ENCODE results near the gene RGS3. TPM values are rescaled to one million over a fixed set of nuclear protein-coding genes. Genes with fewer than 3 reads are reported as not detected.
A peak's percentile ranks its signal among the peaks of the same experiment; 100 is the strongest.

Gene RGS3
- polyA plus RNA-seq, 1 of the 3 experiments (the other 2 are of a cell fraction) = 50.6 TPM

DNA sequence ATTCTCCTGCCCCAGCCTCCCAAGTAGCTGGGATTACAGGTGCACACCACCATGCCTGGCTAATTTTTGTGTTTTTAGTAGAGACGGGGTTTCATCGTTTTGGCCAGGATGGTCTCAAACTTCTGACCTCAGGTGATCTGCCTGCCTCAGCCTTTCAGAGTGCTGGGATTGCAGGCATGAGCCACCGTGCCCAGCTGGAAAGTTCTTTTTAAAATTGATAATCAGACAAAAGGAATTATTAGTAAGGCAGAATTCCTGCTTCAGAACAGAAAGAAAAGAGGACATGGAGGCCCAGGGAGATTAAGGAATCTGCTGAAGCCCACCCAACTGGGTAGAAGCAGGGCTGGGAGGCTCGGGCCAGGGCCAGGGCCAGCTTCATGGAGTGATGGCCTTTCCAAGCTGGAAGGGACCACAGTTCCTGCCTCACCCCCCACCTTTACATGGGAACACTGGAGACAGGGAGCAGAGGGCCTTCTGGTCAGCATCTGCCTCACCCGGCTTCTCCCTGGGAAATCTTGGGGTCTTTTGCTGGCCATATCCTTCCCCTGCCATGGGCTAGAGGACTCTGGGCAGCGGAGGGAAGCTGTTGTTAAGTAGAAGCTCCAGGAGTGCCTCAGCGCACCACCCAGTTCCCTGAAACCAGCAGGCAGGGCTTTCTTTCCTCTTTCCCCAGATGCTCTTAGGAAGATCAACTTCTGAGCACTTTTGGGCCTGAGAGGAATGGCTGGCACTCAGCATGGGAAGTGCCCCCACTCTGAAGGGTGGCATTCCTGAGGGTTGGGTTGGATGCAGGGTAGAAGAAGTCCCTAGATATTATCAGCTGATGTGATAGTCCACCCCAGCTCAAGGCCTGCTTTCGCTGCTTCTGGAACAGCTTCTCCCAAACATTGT is 70.1 kb downstream of the RGS3 start (continued):
- TF ChIP-seq, protein P1, sequence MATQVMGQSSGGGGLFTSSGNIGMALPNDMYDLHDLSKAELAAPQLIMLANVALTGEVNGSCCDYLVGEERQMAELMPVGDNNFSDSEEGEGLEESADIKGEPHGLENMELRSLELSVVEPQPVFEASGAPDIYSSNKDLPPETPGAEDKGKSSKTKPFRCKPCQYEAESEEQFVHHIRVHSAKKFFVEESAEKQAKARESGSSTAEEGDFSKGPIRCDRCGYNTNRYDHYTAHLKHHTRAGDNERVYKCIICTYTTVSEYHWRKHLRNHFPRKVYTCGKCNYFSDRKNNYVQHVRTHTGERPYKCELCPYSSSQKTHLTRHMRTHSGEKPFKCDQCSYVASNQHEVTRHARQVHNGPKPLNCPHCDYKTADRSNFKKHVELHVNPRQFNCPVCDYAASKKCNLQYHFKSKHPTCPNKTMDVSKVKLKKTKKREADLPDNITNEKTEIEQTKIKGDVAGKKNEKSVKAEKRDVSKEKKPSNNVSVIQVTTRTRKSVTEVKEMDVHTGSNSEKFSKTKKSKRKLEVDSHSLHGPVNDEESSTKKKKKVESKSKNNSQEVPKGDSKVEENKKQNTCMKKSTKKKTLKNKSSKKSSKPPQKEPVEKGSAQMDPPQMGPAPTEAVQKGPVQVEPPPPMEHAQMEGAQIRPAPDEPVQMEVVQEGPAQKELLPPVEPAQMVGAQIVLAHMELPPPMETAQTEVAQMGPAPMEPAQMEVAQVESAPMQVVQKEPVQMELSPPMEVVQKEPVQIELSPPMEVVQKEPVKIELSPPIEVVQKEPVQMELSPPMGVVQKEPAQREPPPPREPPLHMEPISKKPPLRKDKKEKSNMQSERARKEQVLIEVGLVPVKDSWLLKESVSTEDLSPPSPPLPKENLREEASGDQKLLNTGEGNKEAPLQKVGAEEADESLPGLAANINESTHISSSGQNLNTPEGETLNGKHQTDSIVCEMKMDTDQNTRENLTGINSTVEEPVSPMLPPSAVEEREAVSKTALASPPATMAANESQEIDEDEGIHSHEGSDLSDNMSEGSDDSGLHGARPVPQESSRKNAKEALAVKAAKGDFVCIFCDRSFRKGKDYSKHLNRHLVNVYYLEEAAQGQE (IDR thresholded peaks at IDR 0.05; ENCODE audit: low read depth, low read length) = no peak

DNA sequence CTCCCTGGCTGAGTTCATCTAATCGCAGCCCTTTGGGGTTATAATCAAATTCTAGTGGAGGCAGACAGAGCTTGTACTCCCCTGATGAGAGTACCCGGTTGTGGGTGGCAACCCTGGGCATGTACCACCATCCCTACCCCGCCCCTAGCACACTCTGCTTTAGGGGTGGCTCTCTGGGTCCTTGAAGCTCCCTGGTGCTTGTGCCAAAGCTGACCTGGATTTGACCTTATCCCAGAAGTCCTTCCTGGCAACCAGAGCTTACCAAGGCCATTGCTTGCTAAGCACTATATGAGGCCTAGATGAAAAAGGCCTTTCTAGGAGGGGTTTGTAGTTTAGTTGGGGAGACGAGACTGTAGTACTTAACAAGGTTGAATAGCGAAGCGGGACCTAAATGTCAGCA is 72.2 kb downstream of the RGS3 start:
- peaks cover 0 to 29% of the 10 kb centered on the region in 2 experiments; a peak in 1 of 4 replicates for H3K4me1 ChIP-seq (ENCODE audit: control insufficient read depth in 1 of 2, insufficient read depth in 2 of 2, low read depth in 1 of 2, low read length in 1 of 2)
- H3K79me2 ChIP-seq (ENCODE audit: insufficient read depth) = no peaks in the 10 kb centered on the region
- H3K4me3 ChIP-seq (ENCODE audit: low read depth in 2 of 2, low read length in 1 of 2) = no peak overlapping the region
- no peaks in the 10 kb centered on the region for H4K20me1 ChIP-seq (ENCODE audit: insufficient read depth)
- H3K27me3 ChIP-seq (ENCODE audit: insufficient read depth) = no peaks in the 10 kb centered on the region
- POLR2A ChIA-PET = no interaction called here
- no peaks in the 10 kb centered on the region for H3K9me2 ChIP-seq
- no peak overlapping the region for H3K4me2 ChIP-seq
- no peaks in the 10 kb centered on the region for H3K36me3 ChIP-seq (replicated peaks in 1 of 2; ENCODE audit: control insufficient read depth in 1 of 2, insufficient read depth in 2 of 2, low read length in 1 of 2)
- 93% methylated on average over 6 of the region's 6 CpGs for WGBS (ENCODE audit: low lambda C conversion rate)
- no peak for DNase-seq
- H2AFZ ChIP-seq (ENCODE audit: low read depth) = no peak overlapping the region
- H3K9me3 ChIP-seq = no peaks in the 10 kb centered on the region
- CTCF ChIA-PET = interaction anchor here (0.8 to 1.6 kb wide), 5 partner anchors 24 to 120 kb away, joined by 3 to 6 read pairs (median 3); no protein-coding TSS in a partner anchor
- no peaks in the 10 kb centered on the region for H3F3A ChIP-seq (replicated peaks; ENCODE audit: insufficient read depth)
- TF ChIP-seq RFX5 (IDR thresholded peaks at IDR 0.05; ENCODE audit: low read length) (no peak), NFIC (IDR thresholded peaks at IDR 0.05; ENCODE audit: borderline replicate concordance) (no peak)
- H3K9ac ChIP-seq = no peak overlapping the region
- no peak overlapping the region; a peak in 1 of 4 replicates for H3K27ac ChIP-seq (ENCODE audit: low read depth in 2 of 2, low read length in 1 of 2)

DNA sequence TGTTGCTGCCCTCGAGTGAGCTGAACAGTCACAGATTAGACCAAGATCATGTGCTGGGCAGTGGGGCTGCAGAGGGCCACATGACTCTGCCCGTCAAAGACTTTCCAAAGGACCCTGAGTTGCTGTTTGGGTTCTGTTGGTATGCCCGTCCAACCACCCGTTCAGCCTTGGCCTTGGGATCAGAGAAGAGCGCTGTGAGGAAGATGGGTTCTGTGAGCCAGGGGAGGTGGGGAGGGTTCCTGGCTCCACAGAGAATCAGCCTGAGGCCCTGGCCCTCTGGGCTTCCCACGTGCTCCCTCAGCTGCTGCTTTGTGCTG is 72.6 kb downstream of the RGS3 start:
- WGBS (ENCODE audit: low lambda C conversion rate) = 95% methylated on average over 5 of the region's 6 CpGs
- ChIA-PET POLR2A (interaction anchor here (1.1 kb wide), 1 partner anchor 126 kb away, joined by 5 read pairs; the partner anchor contains the start of genes C9orf43 and POLE3), CTCF (interaction anchor here (1.0 to 1.6 kb wide), 4 partner anchors 51 to 119 kb away, joined by 3 to 6 read pairs (median 3); no protein-coding TSS in a partner anchor)
- Histone ChIP-seq H3F3A (replicated peaks; ENCODE audit: insufficient read depth) (no peaks in the 10 kb centered on the region), H3K79me2 (ENCODE audit: insufficient read depth) (no peaks in the 10 kb centered on the region), H3K9me2 (no peaks in the 10 kb centered on the region), H3K9ac (no peak overlapping the region), H3K4me3 (ENCODE audit: low read depth in 2 of 2, low read length in 1 of 2) (no peak overlapping the region), H3K4me2 (no peak overlapping the region), H3K4me1 (ENCODE audit: control insufficient read depth in 1 of 2, insufficient read depth in 2 of 2, low read depth in 1 of 2, low read length in 1 of 2) (peaks cover 0 to 33% of the 10 kb centered on the region in 2 experiments; a peak in 1 of 4 replicates), H3K36me3 (replicated peaks in 1 of 2; ENCODE audit: control insufficient read depth in 1 of 2, insufficient read depth in 2 of 2, low read length in 1 of 2) (no peaks in the 10 kb centered on the region), H4K20me1 (ENCODE audit: insufficient read depth) (no peaks in the 10 kb centered on the region), H3K27ac (ENCODE audit: low read depth in 2 of 2, low read length in 1 of 2) (peak overlapping the region in 1 of 2 experiments; percentile 22; a peak in 1 of 4 replicates), H3K27me3 (ENCODE audit: insufficient read depth) (no peaks in the 10 kb centered on the region), H3K9me3 (no peaks in the 10 kb centered on the region), H2AFZ (ENCODE audit: low read depth) (no peak overlapping the region)
- no peak for DNase-seq
- TF ChIP-seq CHD2 (IDR thresholded peaks at IDR 0.05; ENCODE audit: low read length, partially characterized antibody) (no peak), NFIC (IDR thresholded peaks at IDR 0.05; ENCODE audit: borderline replicate concordance) (no peak), YY1 (IDR thresholded peaks at IDR 0.05; ENCODE audit: low read depth) (no peak), EZH2phosphoT487 (IDR thresholded peaks at IDR 0.05; ENCODE audit: borderline replicate concordance, low read depth) (no peak)
